GM12875 (cell line): Measurements from ENCODE around the gene KLK1.
"Not testable (repeated sequence)": the region's sequence is repeated elsewhere in the genome, so short reads cannot be mapped to it uniquely, and the experiment has no call there.

Source experiments
- H3K4me3 ChIP-seq: one replicate; pipeline ENCODE4 v1.5.1; 2011; ENCODE audit warnings: low read depth, low read length, control low read depth
- TF ChIP-seq, protein P1 (sequence below): IDR thresholded peaks from 2 replicates; pipeline ENCODE4 v1.5.1; 2011; ENCODE audit warnings: low read depth, mild to moderate bottlenecking, control low read depth, inconsistent platforms, low read length, moderate library complexity, borderline replicate concordance; ENCODE audit not compliant: insufficient read depth

KLK1 gene

DNA sequence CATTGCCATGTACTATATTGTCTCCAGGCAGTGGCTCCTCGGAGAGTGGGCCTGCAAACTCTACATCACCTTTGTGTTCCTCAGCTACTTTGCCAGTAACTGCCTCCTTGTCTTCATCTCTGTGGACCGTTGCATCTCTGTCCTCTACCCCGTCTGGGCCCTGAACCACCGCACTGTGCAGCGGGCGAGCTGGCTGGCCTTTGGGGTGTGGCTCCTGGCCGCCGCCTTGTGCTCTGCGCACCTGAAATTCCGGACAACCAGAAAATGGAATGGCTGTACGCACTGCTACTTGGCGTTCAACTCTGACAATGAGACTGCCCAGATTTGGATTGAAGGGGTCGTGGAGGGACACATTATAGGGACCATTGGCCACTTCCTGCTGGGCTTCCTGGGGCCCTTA, 52.7 kb downstream of the KLK1 start:
- TF ChIP-seq, protein P1, sequence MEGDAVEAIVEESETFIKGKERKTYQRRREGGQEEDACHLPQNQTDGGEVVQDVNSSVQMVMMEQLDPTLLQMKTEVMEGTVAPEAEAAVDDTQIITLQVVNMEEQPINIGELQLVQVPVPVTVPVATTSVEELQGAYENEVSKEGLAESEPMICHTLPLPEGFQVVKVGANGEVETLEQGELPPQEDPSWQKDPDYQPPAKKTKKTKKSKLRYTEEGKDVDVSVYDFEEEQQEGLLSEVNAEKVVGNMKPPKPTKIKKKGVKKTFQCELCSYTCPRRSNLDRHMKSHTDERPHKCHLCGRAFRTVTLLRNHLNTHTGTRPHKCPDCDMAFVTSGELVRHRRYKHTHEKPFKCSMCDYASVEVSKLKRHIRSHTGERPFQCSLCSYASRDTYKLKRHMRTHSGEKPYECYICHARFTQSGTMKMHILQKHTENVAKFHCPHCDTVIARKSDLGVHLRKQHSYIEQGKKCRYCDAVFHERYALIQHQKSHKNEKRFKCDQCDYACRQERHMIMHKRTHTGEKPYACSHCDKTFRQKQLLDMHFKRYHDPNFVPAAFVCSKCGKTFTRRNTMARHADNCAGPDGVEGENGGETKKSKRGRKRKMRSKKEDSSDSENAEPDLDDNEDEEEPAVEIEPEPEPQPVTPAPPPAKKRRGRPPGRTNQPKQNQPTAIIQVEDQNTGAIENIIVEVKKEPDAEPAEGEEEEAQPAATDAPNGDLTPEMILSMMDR = no peak
- H3K4me3 ChIP-seq = no peak overlapping the region

DNA sequence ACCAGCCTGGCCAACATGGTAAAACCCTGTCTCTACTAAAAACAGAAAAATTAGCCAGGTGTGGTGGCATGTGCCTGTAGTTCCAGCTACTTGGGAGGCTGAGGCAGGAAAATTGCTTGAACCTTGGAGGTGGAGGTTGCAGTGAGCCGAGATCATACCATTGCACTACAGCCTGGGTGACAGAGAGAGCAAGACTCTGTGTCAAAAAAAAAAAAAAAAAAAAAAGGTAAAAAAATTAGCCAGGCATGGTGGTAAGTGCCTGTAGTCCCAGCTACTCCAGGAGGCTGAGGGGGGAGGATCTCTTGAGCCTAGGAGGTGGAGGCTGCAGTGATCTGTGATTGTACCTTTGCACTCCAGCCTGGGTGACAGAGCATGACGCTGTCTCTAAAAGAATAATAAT, 53.4 kb downstream of the KLK1 start, which contains the start of gene GPR32:
GPR32 (plus strand) TSS at position 301 of the 400 bp plus-strand sequence. CDS start 137 bp downstream, outside the sequence.
- H3K4me3 ChIP-seq = not testable (repeated sequence)
